ENCODE measurements around the gene GHRL. TPM values are rescaled to one million over a fixed set of nuclear protein-coding genes. Genes with fewer than 3 reads are reported as not detected.
A peak's percentile ranks its signal among the peaks of the same experiment; 100 is the strongest.

The GHRL gene
- total RNA-seq, 6 donors from 2014 or later = 1.1 to 14.7 (median 1.8) TPM

- Histone ChIP-seq H3K9me3 (no peaks in the 10 kb centered on the region), H3K27ac (no peak overlapping the region), H3K4me1 (peaks cover 0 to 4% (median 0%) of the 10 kb centered on the region in 4 donors), H3K27me3 (no peaks in the 10 kb centered on the region), H3K4me3 (no peak overlapping the region), H3K36me3 (peaks cover 0 to 70% (median 31%) of the 10 kb centered on the region in 4 donors)
- DNase-seq = no peak
- WGBS, 2 donors = 71 to 85% methylated on average over 1 to 2 of the region's 2 CpGs
- TF ChIP-seq EP300 (IDR thresholded peaks at IDR 0.05) = no peak
- TF ChIP-seq CTCF (IDR thresholded peaks at IDR 0.05) = peak in 2 of 6 experiments; percentile 19 to 42
- no peak for ATAC-seq (ENCODE audit: low FRiP score in 2 of 2)
These were observed 6.0 kb downstream of the GHRL start for GRCh38 chr3:10286596-10287295.

GRCh38 chr3:10286133-10286524 is 6.6 kb downstream of the GHRL start:
- 75 to 76% methylated on average over 5 of the region's 5 CpGs for WGBS, 2 donors
- Histone ChIP-seq H3K36me3 (peaks cover 0 to 72% (median 34%) of the 10 kb centered on the region in 4 donors), H3K9me3 (no peaks in the 10 kb centered on the region), H3K27me3 (no peaks in the 10 kb centered on the region), H3K27ac (no peak overlapping the region), H3K4me1 (peaks cover 0 to 4% (median 0%) of the 10 kb centered on the region in 4 donors), H3K4me3 (no peak overlapping the region)
- DNase-seq (no peak), ATAC-seq (ENCODE audit: low FRiP score in 2 of 2) (no peak)
- TF ChIP-seq EP300 (IDR thresholded peaks at IDR 0.05) (no peak), CTCF (IDR thresholded peaks at IDR 0.05) (no peak), POLR2AphosphoS5 (IDR thresholded peaks at IDR 0.05) (no peak), POLR2A (IDR thresholded peaks at IDR 0.05) (no peak)

- Histone ChIP-seq H3K9me3 (no peaks in the 10 kb centered on the region), H3K27me3 (no peaks in the 10 kb centered on the region), H3K36me3 (peaks cover 0 to 78% (median 38%) of the 10 kb centered on the region in 4 donors), H3K27ac (no peak overlapping the region), H3K4me3 (no peak overlapping the region), H3K4me1 (peaks cover 0 to 4% (median 0%) of the 10 kb centered on the region in 4 donors)
- TF ChIP-seq POLR2AphosphoS5 (IDR thresholded peaks at IDR 0.05) (no peak), POLR2A (IDR thresholded peaks at IDR 0.05) (no peak), EP300 (IDR thresholded peaks at IDR 0.05) (no peak), CTCF (IDR thresholded peaks at IDR 0.05) (no peak)
- 71 to 81% methylated on average over 12 of the region's 12 CpGs for WGBS, 2 donors
- DNase-seq = no peak
- ATAC-seq (ENCODE audit: low FRiP score in 2 of 2) = no peak
These were observed 7.2 kb downstream of the GHRL start for GRCh38 chr3:10285272-10286132.

GRCh38 chr3:10284496-10284895 is 8.3 kb downstream of the GHRL start:
- H3K4me1 ChIP-seq = peaks cover 0 to 4% (median 0%) of the 10 kb centered on the region in 4 donors
- no peaks in the 10 kb centered on the region for H3K27me3 ChIP-seq
- ATAC-seq (ENCODE audit: low FRiP score in 2 of 2) (no peak), DNase-seq (no peak)
- no peak for TF ChIP-seq CTCF (IDR thresholded peaks at IDR 0.05)
- TF ChIP-seq POLR2A (IDR thresholded peaks at IDR 0.05) = no peak
- TF ChIP-seq POLR2AphosphoS5 (IDR thresholded peaks at IDR 0.05) = no peak
- no peak for TF ChIP-seq EP300 (IDR thresholded peaks at IDR 0.05)
- H3K27ac ChIP-seq = no peak overlapping the region
- WGBS, 2 donors = 64 to 78% methylated on average over 9 of the region's 9 CpGs
- H3K4me3 ChIP-seq = no peak overlapping the region
- H3K36me3 ChIP-seq = peaks cover 4 to 81% (median 46%) of the 10 kb centered on the region in 4 donors
- H3K9me3 ChIP-seq = no peaks in the 10 kb centered on the region

Data from upper lobe of left lung (tissue), 6 donors.